ENCODE data around the gene GSC2. TPM values are rescaled to one million over a fixed set of nuclear protein-coding genes. Genes with fewer than 3 reads are reported as not detected.
"Not testable (repeated sequence)": the region's sequence is repeated elsewhere in the genome, so short reads cannot be mapped to it uniquely, and the experiment has no call there.

Gene GSC2
- total RNA-seq, 4 donors from 2014 or later, result not detected

GRCh38 chr22:19164425-19164824, 14.3 kb upstream of the GSC2 start:
- Histone ChIP-seq H3K4me1 (peaks cover 3% of the 10 kb centered on the region), H3K36me3 (no peaks in the 10 kb centered on the region), H3K4me3 (no peak overlapping the region), H3K27me3 (peaks cover 44% of the 10 kb centered on the region), H3K9me3 (no peaks in the 10 kb centered on the region), H3K27ac (no peak overlapping the region)
- TF ChIP-seq POLR2A (IDR thresholded peaks at IDR 0.05), result no peak
- no peak for TF ChIP-seq CTCF (IDR thresholded peaks at IDR 0.05)
- TF ChIP-seq POLR2AphosphoS5 (IDR thresholded peaks at IDR 0.05), result no peak
- TF ChIP-seq EP300 (IDR thresholded peaks at IDR 0.05), result no peak
- WGBS, result 92% methylated on average over 6 of the region's 6 CpGs
- no peak for DNase-seq (ENCODE audit: low spot score in 2 of 2)

- 85% methylated on average over 11 of the region's 11 CpGs for WGBS
- H3K27me3 ChIP-seq, result peaks cover 13% of the 10 kb centered on the region
Observed at GRCh38 chr22:19158649-19159048, 8.6 kb upstream of the GSC2 start.

GRCh38 chr22:19156109-19156508, 6.0 kb upstream of the GSC2 start:
- H3K9me3 ChIP-seq; H3K4me1 ChIP-seq; DNase-seq (ENCODE audit: low spot score in 2 of 2); H3K4me3 ChIP-seq; H3K27ac ChIP-seq; H3K36me3 ChIP-seq: not testable (repeated sequence)
- 68% methylated on average over 7 of the region's 9 CpGs for WGBS
- H3K27me3 ChIP-seq, result peaks cover 35% of the 10 kb centered on the region

More at GRCh38 chr22:19158649-19159048, 8.6 kb upstream of the GSC2 start:
- not testable (repeated sequence) for H3K27ac ChIP-seq; H3K9me3 ChIP-seq; DNase-seq (ENCODE audit: low spot score in 2 of 2); H3K36me3 ChIP-seq; H3K4me1 ChIP-seq; H3K4me3 ChIP-seq

GRCh38 chr22:19152942-19153883, 3.1 kb upstream of the GSC2 start:
- TF ChIP-seq POLR2AphosphoS5 (IDR thresholded peaks at IDR 0.05) (no peak), CTCF (IDR thresholded peaks at IDR 0.05) (no peak), POLR2A (IDR thresholded peaks at IDR 0.05) (no peak), EP300 (IDR thresholded peaks at IDR 0.05) (no peak)
- 72% methylated on average over 7 of the region's 11 CpGs for WGBS
- Histone ChIP-seq H3K27me3 (peaks cover 64% of the 10 kb centered on the region), H3K36me3 (no peaks in the 10 kb centered on the region), H3K9me3 (no peaks in the 10 kb centered on the region), H3K4me1 (peaks cover 14% of the 10 kb centered on the region), H3K27ac (no peak overlapping the region), H3K4me3 (no peak overlapping the region)
- DNase-seq (ENCODE audit: low spot score in 2 of 2), result no peak

- Histone ChIP-seq H3K36me3 (no peaks in the 10 kb centered on the region), H3K27ac (no peak overlapping the region), H3K27me3 (peaks cover 69% of the 10 kb centered on the region), H3K9me3 (no peaks in the 10 kb centered on the region), H3K4me3 (no peak overlapping the region), H3K4me1 (peaks cover 14% of the 10 kb centered on the region)
- no peak for DNase-seq (ENCODE audit: low spot score in 2 of 2)
- 78% methylated on average over 10 of the region's 10 CpGs for WGBS
- TF ChIP-seq POLR2A (IDR thresholded peaks at IDR 0.05) (no peak), EP300 (IDR thresholded peaks at IDR 0.05) (no peak), CTCF (IDR thresholded peaks at IDR 0.05) (no peak), POLR2AphosphoS5 (IDR thresholded peaks at IDR 0.05) (no peak)
Observed at GRCh38 chr22:19151329-19152191, 1.5 kb upstream of the GSC2 start.

Data from suprapubic skin (tissue), 4 donors.